GM10847 (cell line): ENCODE results near the gene SLC6A13.

ENCODE experiments used
- POLR2A ChIP-seq: IDR thresholded peaks from 2 replicates; pipeline ENCODE4 v1.6.1; 2011; ENCODE audit not compliant: insufficient read length; ENCODE audit errors: extremely low read depth

The SLC6A13 gene

GRCh38 chr12:197911-198695 lies 64.5 kb downstream of the SLC6A13 start:
- no peak for TF ChIP-seq POLR2A

- TF ChIP-seq POLR2A: no peak
These were observed 65.3 kb downstream of the SLC6A13 start for GRCh38 chr12:197347-197746.

DNA sequence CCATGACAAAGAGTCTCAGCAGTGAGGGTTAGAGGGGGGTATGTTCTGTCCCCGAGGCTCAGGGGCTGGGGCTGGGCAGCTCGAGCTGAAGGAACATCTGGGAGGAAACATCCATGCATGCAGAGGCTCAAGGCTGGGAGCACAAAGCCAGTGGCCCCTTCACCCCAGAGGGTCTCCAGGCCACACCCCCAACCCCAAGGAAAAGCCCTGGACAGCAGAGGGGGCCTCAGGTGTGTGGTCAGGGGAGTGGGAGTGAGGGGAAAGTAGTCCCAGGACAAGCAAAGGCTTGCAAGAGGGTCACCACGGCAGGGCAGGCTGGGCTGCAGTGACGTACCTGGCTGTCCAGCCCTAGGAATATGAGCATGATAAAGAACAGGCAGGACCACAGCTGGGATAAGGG lies 66.2 kb downstream of the SLC6A13 start:
- TF ChIP-seq POLR2A: no peak

DNA sequence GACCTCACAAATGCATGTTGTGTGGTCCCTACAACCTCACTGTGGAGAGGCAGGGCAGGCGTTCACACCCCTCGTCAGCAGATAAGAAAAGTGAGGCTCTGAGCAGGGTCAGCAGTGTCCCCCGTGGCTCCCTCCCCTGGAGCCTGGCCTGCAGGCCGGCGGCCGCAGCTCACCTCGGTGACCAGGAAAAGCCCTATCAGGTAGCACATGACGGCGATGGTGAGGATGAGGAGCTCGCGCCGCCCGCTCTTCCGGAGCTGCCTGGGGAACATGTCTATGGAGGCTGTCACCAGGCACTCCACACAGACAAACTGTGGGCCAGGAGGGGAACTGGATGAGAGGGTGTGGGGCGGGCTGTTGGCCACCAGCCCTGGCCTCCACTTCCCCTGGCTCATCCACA lies 66.7 kb downstream of the SLC6A13 start:
- TF ChIP-seq POLR2A: no peak

- TF ChIP-seq POLR2A: no peak
These were observed 67.5 kb downstream of the SLC6A13 start for GRCh38 chr12:195156-195555.

- TF ChIP-seq POLR2A: no peak
These were observed 68.4 kb downstream of the SLC6A13 start for GRCh38 chr12:194276-194675.

DNA sequence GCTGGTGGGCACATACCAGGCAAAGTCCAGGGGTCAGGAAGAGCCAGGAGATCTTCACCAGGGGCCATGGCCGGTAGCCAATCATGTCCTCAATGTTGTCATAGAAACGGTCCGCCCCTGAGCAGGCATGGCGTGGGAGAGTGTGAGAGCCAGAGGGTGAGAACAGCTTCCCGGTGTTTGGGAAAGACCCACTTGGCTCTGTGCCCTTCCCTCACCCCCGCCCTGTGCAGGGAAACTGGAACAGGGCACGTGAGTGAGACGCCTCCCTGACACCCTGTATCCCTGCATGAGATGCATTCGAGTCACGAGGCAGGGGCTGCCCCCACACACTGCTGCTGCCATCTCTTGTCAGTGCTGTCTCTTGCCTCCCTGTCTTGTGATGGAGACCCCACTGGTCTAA lies 69.4 kb downstream of the SLC6A13 start:
- TF ChIP-seq POLR2A: no peak

DNA sequence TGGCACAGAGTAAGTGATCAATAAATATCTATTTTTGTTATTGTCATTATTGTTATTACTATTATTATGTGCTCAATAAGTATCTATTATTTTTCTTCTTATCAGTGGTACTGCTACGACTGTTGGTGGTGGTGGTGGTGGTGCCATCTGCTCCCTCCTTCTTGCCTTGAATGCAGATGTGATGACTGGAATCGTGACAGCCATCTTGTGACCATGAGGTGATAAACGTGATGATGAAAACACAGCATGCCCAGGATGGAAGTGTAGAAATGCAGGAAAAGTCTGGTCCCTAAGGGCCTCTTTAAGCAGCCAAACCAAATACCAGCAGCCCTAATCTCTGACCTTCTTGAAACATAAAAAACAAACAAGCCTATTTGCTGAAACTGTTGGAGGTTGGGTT lies 71.1 kb downstream of the SLC6A13 start:
- TF ChIP-seq POLR2A: no peak

GRCh38 chr12:190881-191280 lies 71.8 kb downstream of the SLC6A13 start:
- no peak for TF ChIP-seq POLR2A

DNA sequence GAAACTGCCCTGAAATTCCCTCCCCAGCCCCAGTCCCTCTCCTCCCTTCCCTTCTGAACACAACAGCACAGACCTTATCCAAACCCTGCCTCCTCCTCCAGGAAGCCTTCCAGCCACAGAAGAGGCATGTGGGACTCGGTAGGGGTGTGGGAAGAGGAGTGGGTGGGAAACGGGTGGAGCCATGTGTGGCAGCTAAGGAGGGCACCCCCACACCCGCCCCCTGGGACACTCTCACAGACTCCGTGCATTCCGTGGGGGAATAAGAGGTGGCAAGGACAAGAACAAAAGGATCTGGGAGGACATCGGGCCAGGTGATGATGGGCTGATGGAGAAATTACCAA lies 73.0 kb downstream of the SLC6A13 start:
- TF ChIP-seq POLR2A: no peak

GRCh38 chr12:188910-189621 lies 73.6 kb downstream of the SLC6A13 start:
- TF ChIP-seq POLR2A: no peak

DNA sequence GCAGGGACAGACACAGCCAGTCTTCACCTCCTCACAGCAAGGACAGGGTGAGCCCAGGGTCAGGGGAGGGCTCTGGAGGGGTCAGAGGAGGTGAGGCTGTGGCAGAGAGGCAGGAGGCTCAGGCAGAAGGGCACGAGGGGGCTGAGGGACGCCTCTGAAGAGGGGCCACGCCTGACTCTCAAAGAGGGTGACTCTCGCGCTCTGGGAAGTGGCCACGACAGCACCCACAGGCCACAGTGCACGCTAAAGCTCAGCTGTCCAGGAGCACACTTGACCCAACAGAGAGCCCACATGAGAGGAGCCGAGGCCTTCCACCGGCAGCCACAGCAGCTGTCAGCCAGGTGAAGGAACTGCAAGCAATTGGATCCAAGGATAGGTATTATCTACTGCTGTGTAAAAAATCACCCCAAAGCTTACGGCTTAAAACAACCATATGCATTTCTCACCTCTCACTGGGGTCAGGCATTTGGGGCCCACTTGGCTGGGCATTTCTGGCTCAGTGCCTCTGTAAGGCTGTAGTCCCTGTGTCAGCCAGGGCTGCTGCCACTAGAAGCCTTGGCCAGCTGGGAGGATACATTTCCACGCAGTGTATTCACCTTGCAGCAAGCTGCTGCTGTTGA lies 76.5 kb downstream of the SLC6A13 start:
- TF ChIP-seq POLR2A: no peak

DNA sequence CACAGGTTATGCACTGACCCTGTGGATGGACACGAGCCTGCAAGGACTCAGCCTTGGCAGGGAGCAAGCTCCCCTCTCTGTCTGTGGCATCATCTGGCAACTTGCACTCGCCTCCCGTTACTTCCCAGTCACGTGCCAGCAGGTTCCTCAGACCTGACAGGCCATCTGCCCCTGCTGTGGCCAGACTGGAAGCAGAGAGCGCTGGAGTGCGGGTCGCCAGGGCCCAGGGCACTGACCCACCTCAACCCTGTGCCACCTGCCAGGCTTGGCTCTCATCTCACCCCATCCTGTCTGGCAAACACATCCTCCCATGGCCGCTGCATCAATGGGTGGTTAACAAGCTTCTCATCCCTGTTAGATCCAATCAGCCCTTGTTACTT lies 77.1 kb downstream of the SLC6A13 start:
- TF ChIP-seq POLR2A: no peak

DNA sequence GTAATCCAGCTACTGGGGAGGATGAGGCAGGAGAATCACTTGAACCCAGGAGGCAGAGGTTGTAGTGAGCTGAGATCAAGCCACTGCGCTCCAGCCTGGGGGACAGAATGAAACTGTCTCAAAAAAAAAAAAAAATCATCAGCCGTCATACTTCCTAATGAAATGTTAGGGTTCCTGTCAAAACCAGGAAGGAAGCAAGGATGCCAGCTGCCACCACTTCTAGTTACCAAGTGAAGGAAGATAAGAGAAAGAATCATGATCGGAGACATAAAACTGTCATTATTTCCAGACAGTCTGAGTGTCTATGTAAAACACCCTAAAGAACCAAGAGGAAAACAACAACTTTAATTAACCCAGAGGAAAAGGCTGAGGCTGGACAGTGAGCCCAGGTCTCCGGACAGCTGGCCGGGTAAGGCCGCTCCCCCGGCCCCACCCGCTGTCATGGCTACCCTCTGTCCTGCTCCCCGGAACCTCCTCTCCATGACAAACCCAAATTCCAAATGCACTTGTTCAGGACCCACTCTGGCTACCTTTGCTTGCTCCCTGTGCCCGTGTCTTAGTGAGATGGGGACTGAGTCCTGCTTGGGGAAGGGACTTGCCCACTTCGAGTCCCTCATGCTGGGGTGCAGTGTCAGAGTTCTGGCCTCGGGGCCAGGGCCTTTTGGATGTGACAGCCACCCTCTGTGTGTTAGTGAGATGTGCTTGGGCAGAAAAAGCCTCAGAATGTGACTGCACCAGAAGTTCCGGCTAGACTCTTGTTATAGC lies 77.6 kb downstream of the SLC6A13 start:
- no peak for TF ChIP-seq POLR2A

- TF ChIP-seq POLR2A: no peak
These were observed 80.2 kb downstream of the SLC6A13 start for GRCh38 chr12:182381-182892.

- TF ChIP-seq POLR2A: no peak
These were observed 80.7 kb downstream of the SLC6A13 start for GRCh38 chr12:181921-182320.

GRCh38 chr12:180445-180844 lies 82.2 kb downstream of the SLC6A13 start:
- TF ChIP-seq POLR2A: no peak
